HUES6 (cell line): ENCODE results near the gene LAG3.
"Not testable (repeated sequence)": the region's sequence is repeated elsewhere in the genome, so short reads cannot be mapped to it uniquely, and the experiment has no call there.

Experiments used
- H3K27ac ChIP-seq: 2 replicates; pipeline ENCODE4 v1.7.0; 2013; ENCODE audit warnings: low read depth, mild to moderate bottlenecking, low read length, inconsistent platforms
- H3K27me3 ChIP-seq: 2 replicates; pipeline ENCODE4 v1.6.1; 2013; ENCODE audit warnings: low read length; ENCODE audit not compliant: control insufficient read depth, insufficient read depth
- H3K36me3 ChIP-seq: 2 replicates; pipeline ENCODE4 v1.6.1; 2013; ENCODE audit warnings: low read length; ENCODE audit not compliant: control insufficient read depth, insufficient read depth
- H3K4me1 ChIP-seq: 2 replicates; pipeline ENCODE4 v1.6.1; 2013; ENCODE audit warnings: low read length; ENCODE audit not compliant: control insufficient read depth, insufficient read depth
- H3K4me3 ChIP-seq: 2 replicates; pipeline ENCODE4 v1.5.1; 2013; ENCODE audit warnings: low read depth, low read length
- H3K9ac ChIP-seq: one replicate; pipeline ENCODE4 v1.6.1; 2013; ENCODE audit warnings: mild to moderate bottlenecking, low read length
- H3K9me3 ChIP-seq: 2 replicates; pipeline ENCODE4 v1.6.1; 2013; ENCODE audit warnings: low read depth, low read length; ENCODE audit not compliant: control insufficient read depth, insufficient read depth

Gene LAG3

DNA sequence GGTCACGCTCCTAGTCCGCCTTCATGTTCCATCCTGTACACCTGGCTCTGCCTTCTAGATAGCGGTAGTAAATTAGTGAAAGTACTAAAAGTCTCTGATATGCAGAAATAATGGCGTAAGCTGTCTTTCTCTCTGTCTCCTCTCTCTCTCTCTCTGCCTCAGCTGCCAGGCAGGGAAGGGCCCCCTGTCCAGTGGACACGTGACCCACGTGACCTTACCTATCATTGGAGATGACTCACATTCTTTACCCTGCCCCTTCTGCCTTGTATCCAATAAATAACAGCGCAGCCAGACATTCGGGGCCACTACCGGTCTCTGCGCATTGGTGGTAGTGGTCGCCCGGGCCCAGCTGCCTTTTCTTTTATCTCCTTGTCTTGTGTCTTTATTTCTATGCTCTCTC lies 30.2 kb upstream of the LAG3 start:
- H3K27me3 ChIP-seq, H3K4me3 ChIP-seq, H3K4me1 ChIP-seq, H3K9ac ChIP-seq, H3K27ac ChIP-seq, H3K9me3 ChIP-seq: not testable (repeated sequence)
- peaks cover 16% of the 10 kb centered on the region for H3K36me3 ChIP-seq

DNA sequence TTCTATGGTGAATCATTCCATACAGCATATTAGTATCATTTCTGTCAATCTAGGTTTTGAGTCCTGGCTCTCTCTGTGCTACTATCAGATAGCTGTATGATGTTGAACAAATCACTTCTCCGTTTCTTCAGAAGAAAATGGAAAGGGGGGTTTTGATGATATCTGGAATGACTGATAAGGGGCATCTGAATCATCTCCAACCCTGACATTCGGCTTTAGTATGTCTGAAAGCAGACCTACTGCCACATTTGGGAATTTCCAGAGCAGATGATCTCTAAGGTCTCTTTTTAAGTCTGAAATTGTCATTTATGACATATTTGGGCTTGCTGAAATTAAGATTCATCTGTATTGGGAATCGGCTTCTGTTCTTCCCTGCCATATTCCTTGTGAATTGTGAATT lies 29.5 kb upstream of the LAG3 start:
- peaks cover 24% of the 10 kb centered on the region for H3K36me3 ChIP-seq
- no peak overlapping the region for H3K4me3 ChIP-seq
- H3K9me3 ChIP-seq, result no peaks in the 10 kb centered on the region
- no peak overlapping the region for H3K27ac ChIP-seq
- H3K27me3 ChIP-seq, result no peaks in the 10 kb centered on the region
- peaks cover 3% of the 10 kb centered on the region; the same call in 1 of the 2 replicates for H3K4me1 ChIP-seq
- no peak overlapping the region for H3K9ac ChIP-seq

DNA sequence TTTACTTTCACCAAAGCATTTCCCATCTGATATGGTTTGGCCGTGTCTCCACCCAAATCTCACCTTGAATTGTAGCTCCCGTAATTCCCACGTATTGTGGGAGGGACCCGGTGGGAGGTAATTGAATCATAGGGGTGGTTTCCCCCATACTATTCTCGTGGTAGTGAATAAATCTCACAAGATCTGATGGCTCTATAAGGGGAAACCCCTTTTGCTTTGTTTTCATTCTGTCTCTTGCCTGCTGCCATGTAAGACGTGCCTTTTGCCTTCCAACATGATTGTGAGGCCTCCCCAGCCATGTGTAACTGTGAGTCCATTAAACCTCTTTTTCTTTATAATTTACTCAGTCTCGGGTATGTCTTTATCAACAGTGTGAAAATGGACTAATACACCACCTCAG lies 29.0 kb upstream of the LAG3 start:
- not testable (repeated sequence) for H3K4me3 ChIP-seq

DNA sequence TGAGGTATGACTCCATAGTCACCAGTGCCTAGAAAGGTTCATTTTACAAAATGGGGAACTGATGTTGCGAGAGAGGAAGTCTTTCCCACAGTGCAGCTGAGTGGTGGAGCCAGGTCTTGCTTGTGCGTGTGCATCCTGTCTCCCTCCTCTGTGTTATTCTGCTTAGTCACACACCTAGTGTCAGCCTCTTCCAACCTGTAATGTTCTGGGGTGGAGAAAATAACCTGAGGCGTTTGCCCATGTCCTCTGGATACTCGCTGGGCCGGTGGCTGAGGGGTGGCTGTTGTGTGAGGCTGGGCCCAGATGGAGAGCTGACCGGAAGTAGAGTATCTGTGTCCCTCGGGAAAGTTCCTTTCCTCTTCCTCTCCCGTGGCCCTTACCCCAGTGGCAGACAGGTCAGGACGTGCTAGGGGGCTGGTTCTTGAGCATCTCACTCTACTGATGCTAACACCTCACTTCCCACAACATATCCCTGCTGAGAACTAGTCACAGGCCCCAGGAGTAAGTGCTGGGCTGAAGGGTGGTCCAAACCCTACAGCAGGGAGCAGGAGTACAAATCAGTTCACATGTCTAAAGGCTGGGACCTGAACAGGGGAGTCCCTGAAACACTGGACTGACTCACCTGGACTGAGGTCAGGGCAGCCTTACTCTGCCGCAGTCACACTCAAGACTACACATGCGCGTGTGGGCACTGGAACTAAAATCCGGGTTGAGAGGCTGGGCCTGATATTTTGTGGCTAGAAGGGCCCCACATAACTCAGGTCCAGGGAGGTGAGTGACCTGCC lies 26.4 kb upstream of the LAG3 start:
- no peak overlapping the region for H3K9ac ChIP-seq
- H3K27me3 ChIP-seq, result no peaks in the 10 kb centered on the region
- H3K36me3 ChIP-seq, result peaks cover 55% of the 10 kb centered on the region
- no peaks in the 10 kb centered on the region for H3K9me3 ChIP-seq
- H3K4me3 ChIP-seq, result no peak overlapping the region
- H3K4me1 ChIP-seq, result peaks cover 3% of the 10 kb centered on the region; the same call in 1 of the 2 replicates
- H3K27ac ChIP-seq, result no peak overlapping the region

More for the DNA sequence above, 29.0 kb upstream of the LAG3 start:
- H3K9ac ChIP-seq, H3K27ac ChIP-seq, H3K4me1 ChIP-seq, H3K27me3 ChIP-seq, H3K9me3 ChIP-seq: not testable (repeated sequence)
- peaks cover 28% of the 10 kb centered on the region for H3K36me3 ChIP-seq

DNA sequence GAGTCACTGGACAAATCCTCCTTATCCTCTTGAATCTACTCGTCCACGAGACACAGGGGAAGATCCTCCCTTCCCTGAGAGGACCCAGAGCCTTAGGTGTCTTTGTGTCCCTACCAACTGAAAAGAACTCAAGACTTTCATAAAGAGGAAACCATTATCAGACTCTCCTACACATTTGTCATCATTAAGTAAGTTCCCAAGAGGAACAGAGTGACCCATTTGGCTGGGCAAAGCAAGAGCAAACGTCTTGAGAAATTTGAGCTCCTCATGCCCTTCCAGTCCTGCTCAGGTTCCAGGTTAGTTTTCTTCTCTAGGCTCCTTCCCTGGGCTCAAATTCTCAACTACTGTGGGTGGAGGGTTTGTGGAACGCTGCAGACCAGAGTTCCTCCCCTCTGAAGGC lies 25.1 kb upstream of the LAG3 start:
- Histone ChIP-seq H3K4me1 (peaks cover 9% of the 10 kb centered on the region), H3K36me3 (peaks cover 67% of the 10 kb centered on the region), H3K27ac (no peak overlapping the region), H3K9ac (no peak overlapping the region), H3K9me3 (no peaks in the 10 kb centered on the region), H3K4me3 (no peak overlapping the region), H3K27me3 (no peaks in the 10 kb centered on the region)

DNA sequence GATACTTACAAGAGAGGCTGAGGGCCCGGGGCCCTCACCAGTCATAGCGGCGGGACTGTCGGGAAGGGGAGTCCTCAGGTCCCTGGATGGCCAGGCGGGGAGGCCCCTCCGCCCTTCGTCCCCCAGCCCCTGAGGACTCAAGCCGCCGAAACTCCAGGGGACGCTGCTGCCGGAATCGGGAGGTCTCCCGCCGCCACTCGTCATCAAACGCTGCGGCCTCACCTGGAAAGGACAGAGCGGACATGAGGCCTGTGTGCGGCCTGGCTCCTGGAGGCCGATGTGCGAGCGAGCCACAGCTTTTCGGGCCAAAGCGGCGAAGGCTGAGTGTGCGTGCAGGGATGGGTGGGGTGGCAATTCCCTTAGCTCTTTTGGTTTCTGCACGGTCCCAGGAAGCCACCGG lies 23.6 kb upstream of the LAG3 start:
- H3K9ac ChIP-seq, result no peak overlapping the region
- peaks cover 67% of the 10 kb centered on the region for H3K36me3 ChIP-seq
- H3K27ac ChIP-seq, result no peak overlapping the region
- no peak overlapping the region for H3K4me3 ChIP-seq
- H3K4me1 ChIP-seq, result peaks cover 11% of the 10 kb centered on the region
- no peaks in the 10 kb centered on the region for H3K9me3 ChIP-seq
- no peaks in the 10 kb centered on the region for H3K27me3 ChIP-seq

DNA sequence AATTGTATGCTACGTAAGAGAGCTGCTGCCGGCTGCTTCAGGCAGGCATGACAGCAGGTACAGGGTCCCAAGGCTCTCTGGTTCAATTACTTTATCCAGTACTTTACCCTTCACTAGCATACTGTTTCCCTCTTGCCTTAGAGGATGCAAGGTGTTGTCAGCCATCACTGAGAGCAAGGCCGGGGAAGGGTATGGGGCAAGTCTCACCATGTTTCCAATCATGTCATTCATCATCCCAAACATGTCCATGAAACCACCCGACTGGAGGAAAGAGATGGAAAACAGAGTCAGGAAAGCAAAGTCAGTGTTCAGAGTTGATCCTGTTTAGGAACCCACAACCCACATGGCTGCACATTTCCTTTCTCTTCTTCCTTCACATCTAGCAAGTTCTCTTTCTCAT lies 21.8 kb upstream of the LAG3 start:
- Histone ChIP-seq H3K27me3 (no peaks in the 10 kb centered on the region), H3K9ac (no peak overlapping the region), H3K9me3 (no peaks in the 10 kb centered on the region), H3K27ac (no peak overlapping the region), H3K4me3 (no peak overlapping the region), H3K4me1 (peaks cover 15% of the 10 kb centered on the region), H3K36me3 (peaks cover 65% of the 10 kb centered on the region)

DNA sequence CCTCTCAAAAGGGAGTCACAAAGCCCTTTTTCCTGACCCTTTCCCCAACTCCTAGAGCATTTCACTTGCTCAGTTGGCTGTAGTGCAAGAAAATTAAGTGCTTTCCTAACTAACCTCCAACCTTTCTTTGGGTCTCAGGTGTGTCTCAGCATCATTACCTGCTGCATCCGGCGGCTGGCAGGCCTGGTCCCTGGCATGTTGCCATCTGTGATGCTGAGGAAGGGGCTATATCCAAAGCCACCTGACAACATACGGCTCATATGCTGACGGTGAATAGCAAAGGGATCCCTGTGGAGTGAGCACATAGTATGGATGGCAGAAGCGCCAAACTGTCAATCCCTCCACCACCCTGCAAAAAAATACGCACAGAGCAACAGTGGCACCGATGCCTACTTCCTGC lies 20.6 kb upstream of the LAG3 start:
- H3K27ac ChIP-seq, result no peak overlapping the region

DNA sequence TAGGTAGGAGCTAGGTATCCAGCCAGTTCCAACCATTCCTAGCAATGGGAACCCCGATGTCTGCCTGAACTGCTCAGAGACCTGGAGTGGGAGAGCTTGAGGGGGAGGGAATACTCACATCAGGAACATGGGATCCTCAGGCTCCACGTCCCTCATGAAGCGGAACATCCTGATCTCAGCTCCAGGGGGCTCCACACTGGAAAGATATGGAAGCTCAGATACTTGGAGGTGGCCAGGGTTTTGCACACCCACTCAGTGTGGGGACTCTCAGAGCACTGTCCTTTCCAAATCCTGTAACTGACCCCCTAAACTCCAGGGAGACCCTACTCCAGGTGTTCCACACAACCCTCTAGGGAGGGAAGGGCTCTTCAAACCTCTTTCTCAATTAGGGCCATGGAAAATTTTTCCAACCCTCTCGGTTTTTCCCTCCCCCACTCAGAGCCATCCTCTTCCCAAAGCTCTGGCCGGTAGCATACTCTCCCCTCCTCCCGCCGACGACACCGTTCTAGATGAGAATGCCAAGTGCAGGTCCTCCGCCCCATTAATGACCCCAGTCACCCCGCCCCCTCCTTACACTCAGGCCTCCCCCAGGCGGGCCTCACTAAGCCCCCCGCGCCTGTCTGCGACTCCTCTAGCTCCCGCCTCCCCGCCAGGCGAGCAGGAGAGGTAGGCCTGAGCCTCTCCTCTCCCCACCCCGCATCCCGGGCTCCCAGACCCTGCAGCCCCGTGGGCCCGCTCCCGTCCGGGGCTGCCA lies 20.0 kb upstream of the LAG3 start:
- H3K27ac ChIP-seq, result peak overlapping the region; percentile 94
- peaks cover 48% of the 10 kb centered on the region for H3K36me3 ChIP-seq

More for the DNA sequence above, 20.6 kb upstream of the LAG3 start:
- Histone ChIP-seq H3K27me3 (no peaks in the 10 kb centered on the region), H3K4me1 (peaks cover 15% of the 10 kb centered on the region), H3K36me3 (peaks cover 53% of the 10 kb centered on the region), H3K4me3 (peak overlapping the region; percentile 88), H3K9me3 (no peaks in the 10 kb centered on the region), H3K9ac (peak overlapping the region; percentile 98)

DNA sequence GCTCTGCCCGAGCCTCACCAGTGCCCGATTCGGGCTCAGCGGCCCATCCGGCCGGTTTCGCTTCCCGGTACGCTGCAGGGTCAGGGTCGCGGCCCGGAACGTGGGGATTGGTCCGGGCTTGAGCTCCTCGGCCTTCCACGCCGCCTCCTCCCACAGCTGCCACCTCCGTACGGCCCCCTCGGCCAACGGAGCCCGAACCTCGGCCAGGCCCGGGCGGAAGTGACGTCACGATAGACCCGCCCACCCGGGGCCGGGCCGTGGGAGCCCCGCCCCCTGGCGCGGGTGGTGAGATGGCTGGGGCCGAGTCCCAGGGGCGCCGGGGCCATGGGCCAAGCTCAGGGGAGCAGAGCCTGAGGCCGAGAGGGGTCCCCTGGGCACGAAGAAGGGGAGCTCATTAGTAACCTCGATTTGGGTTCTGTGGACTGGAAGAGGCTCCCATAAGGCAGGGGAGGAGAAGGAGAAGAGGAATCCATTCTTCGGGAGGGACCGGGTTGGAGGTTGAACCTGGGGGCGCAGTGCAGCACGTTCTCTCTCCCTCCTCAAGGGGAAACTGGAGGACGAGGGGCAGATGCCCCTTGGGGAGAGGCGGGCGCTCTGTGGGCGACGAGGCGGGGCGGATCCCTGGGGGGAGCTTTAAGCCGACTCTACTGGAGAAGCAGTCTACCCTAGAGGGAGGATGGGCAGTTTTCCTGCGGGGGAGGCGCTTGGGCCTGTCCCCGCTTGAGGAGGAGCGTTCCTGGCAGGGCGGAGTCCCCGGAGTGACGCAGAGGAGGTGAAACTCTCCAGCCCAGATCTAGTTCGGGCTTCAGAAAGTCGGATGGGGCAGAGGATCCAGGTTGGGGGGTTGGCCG lies 19.2 kb upstream of the LAG3 start, which contains the start of gene MLF2:
MLF2 (minus strand) TSS at position 221 of the 851 bp plus-strand sequence. CDS start 807 bp downstream, outside the sequence.
- no peaks in the 10 kb centered on the region for H3K9me3 ChIP-seq
- H3K4me3 ChIP-seq, result peak within 1 kb of the TSS; percentile 88
- peak within 1 kb of the TSS; percentile 98 for H3K9ac ChIP-seq
- H3K27me3 ChIP-seq, result no peaks in the 10 kb centered on the region
- peaks cover 15% of the 10 kb centered on the region for H3K4me1 ChIP-seq
- peak within 1 kb of the TSS; percentile 94 for H3K27ac ChIP-seq
- H3K36me3 ChIP-seq, result peaks cover 40% of the 10 kb centered on the region

More for the DNA sequence above, 20.0 kb upstream of the LAG3 start:
- no peaks in the 10 kb centered on the region for H3K27me3 ChIP-seq
- H3K4me1 ChIP-seq, result peaks cover 15% of the 10 kb centered on the region
- H3K9me3 ChIP-seq, result no peaks in the 10 kb centered on the region
- H3K4me3 ChIP-seq, result peak overlapping the region; percentile 88
- peak overlapping the region; percentile 98 for H3K9ac ChIP-seq
